ENCODE results near the gene SEC16B.

The SEC16B gene

GRCh38 chr1:177905686-177906085 lies 64.2 kb downstream of the SEC16B start:
- DNase-seq, result no peak

GRCh38 chr1:177902266-177902665 lies 67.6 kb downstream of the SEC16B start:
- DNase-seq, result no peak

- DNase-seq, result no peak
These were observed 71.7 kb downstream of the SEC16B start for GRCh38 chr1:177897998-177898654.

- DNase-seq, result no peak
These were observed 72.4 kb downstream of the SEC16B start for GRCh38 chr1:177897281-177897997.
